HL-60/S4 (cell line): ENCODE results near the gene TAL2.

ENCODE experiments used
- in situ Hi-C: fragments of 300-500 bp; cut with MboI; formaldehyde crosslinking; loops from 2 replicates; pipeline ENCODE4 v1.14.3; 2022; ENCODE audit warnings: low sequenced_read_pairs

Gene TAL2

GRCh38 chr9:105703638-105704037, 41.4 kb downstream of the TAL2 start:
- in situ Hi-C loops: loop anchor here (25.0 kb wide), 1 partner anchor 541 kb away; no protein-coding TSS in a partner anchor

DNA sequence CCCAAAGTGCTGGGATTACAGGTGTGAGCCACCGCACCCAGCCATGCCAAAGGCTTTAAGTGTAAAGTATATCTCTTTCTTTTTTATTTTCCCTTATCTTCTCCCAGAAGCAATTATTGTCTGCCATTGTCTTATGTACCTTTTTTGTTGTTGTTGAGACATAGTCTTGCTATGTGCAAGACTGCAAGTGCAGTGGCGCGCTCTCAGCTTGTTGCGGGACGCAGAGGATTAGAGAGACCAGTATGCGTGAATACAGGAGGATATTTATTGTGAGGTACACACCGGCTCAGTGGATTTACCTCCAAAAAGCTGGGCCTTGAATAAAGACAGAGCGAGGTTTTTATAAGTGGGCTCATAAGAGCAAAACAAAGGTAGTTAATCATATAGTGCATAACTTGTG, 43.9 kb downstream of the TAL2 start:
- in situ Hi-C loops: loop anchor here (25.0 kb wide), 1 partner anchor 544 kb away; no protein-coding TSS in a partner anchor

- in situ Hi-C loops: loop anchor here (25.0 kb wide), 1 partner anchor 546 kb away; no protein-coding TSS in a partner anchor
Observed at GRCh38 chr9:105708405-105708804, 46.1 kb downstream of the TAL2 start.

DNA sequence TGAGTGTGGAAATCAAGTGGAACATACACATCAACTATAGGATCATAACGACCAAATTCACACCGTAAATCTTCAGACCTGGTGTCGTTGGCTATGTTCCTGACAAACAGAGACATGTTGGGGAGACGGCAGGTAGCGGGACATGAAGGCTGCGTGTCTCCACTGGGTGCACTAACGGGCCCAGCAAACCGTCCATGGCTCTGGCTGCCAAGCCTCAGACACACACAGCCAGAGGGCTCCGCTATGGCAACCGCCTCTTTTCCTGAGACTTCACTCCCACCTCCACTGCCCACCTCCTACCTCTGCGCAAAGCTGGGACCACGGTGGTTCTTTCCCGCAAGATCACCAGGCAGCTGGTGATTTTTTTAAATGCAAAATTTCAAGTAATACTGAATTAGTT, 48.4 kb downstream of the TAL2 start:
- in situ Hi-C loops: loop anchor here (25.0 kb wide), 1 partner anchor 548 kb away; no protein-coding TSS in a partner anchor

- in situ Hi-C loops: loop anchor here (25.0 kb wide), 1 partner anchor 550 kb away; no protein-coding TSS in a partner anchor
Observed at GRCh38 chr9:105711867-105712266, 49.6 kb downstream of the TAL2 start.

DNA sequence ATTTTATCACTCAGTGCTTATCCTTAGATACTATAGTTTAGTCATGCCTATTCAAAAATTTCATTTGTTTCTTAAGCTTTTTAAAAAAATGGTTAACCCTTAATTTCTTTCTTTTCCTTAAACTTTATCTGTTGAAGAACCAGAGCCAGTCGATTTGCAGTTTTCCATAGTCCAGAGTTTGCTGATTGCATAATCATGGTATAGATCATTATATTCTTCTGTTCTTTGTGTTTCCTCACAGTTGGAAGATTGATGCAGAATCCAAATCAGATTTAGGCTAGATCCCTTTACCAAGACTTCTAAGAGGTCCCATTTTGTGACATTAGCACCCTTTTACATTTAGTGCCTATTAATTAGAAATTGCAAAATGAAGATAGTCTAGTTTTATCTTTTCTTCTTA, 50.0 kb downstream of the TAL2 start:
- in situ Hi-C loops: loop anchor here (25.0 kb wide), 1 partner anchor 550 kb away; no protein-coding TSS in a partner anchor
